OCI-LY1 (cell line): ENCODE results near the gene EVC.

Experiments used
- EZH2 ChIP-seq: fragments of 200-600 bp; sonication (generic), shearing (Covaris generic); IDR thresholded peaks from 2 replicates; pipeline ENCODE4 v1.8.0; 2017; ENCODE audit warnings: borderline replicate concordance, mixed run types, mild to moderate bottlenecking, antibody characterized with exemption, low read length, moderate library complexity, mixed read lengths
- TF ChIP-seq, protein P1 (sequence below): fragments of 200-600 bp; sonication (generic), shearing (Covaris generic); IDR thresholded peaks from 2 replicates; pipeline ENCODE4 v1.5.1; 2017; ENCODE audit warnings: mild to moderate bottlenecking, antibody characterized with exemption, low read length, moderate library complexity, mixed read lengths

DNA sequence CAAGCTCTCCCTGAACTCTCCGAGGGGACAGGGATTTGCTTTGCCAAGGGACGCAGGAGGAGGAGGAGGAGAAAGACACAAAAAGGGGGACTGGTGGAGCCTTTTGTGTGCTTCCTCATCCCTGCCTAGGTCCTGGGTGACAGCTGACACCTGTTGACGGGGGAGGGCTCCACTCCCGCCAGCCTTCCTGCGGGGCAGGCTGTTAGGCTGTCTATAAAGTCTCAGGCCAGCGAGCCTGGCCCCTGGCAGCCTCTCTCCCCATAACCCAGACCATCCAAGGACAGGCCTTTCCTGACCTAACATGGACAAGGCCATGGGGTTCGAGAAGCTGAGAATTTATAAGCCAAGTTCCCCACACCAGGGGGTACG, 1.8 kb upstream of the EVC start:
- TF ChIP-seq, protein P1, sequence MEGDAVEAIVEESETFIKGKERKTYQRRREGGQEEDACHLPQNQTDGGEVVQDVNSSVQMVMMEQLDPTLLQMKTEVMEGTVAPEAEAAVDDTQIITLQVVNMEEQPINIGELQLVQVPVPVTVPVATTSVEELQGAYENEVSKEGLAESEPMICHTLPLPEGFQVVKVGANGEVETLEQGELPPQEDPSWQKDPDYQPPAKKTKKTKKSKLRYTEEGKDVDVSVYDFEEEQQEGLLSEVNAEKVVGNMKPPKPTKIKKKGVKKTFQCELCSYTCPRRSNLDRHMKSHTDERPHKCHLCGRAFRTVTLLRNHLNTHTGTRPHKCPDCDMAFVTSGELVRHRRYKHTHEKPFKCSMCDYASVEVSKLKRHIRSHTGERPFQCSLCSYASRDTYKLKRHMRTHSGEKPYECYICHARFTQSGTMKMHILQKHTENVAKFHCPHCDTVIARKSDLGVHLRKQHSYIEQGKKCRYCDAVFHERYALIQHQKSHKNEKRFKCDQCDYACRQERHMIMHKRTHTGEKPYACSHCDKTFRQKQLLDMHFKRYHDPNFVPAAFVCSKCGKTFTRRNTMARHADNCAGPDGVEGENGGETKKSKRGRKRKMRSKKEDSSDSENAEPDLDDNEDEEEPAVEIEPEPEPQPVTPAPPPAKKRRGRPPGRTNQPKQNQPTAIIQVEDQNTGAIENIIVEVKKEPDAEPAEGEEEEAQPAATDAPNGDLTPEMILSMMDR = no peak
- no peak for TF ChIP-seq EZH2
